Central memory CD4-positive, alpha-beta T cell (primary cell): ENCODE data around the gene HELZ.
"Not testable (repeated sequence)": the region's sequence is repeated elsewhere in the genome, so short reads cannot be mapped to it uniquely, and the experiment has no call there.

ENCODE experiments used
- DNase-seq: peaks from one replicate; pipeline ENCODE4 v3.0.0; 2022

Gene HELZ

DNA sequence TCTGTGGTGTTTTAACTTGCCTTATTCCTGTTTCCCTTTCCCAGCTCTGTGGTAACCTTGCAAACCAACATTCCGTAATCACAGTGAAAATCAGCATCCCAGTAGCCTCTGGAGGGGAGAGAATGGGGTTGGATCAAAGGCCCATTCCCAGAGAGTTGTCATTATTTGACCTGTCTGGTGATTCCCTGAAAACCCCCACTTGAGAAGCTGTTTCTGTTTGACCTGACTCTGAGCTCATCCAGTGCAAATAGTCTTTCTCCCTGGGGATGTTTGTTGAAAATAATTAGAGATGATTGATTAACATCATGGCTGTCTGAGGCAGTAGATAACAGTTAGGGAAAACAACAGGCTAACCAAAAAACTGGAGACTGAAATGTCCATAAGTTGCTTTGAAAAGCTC, 197.6 kb downstream of the HELZ start:
- no peak for DNase-seq

DNA sequence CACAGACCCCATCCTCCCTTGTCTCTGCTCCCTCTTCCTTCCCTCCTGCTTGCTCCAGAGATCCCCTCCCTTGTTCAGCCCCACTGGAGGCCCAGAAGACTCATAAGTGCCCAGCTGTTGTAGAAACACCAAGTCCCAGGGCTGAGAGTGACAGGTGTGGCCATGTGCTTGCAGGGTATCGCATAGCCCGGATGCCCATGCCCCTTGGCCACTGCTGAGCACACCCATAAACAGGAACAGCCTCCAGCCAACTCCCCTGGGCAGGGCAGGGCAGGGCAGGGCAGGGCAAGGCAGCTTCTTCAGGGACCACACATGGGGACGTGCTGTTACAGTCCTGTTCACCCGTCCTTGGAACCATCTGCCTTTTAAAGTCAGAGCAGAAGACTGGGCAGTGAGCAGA, 198.6 kb downstream of the HELZ start:
- no peak for DNase-seq

DNA sequence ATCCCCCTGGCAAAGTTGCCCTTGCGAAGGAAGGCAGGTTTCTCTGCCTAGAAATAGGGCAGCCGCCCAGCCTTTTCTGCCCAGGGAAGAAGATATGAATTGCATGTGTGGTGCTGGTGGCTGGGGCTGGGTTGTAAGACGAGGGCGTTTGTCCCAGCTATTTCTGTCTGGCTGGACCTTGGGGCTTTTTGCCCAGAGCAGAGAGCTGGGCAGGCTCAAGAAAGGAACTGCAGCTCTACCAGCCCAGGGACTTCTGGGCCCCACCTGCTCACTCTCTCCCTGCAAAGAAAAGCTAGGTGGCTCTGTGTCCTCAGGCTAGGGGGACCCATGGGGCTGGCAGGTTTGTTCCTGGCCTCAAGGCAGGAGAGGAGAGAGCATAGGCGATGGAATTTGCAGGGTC, 200.1 kb downstream of the HELZ start:
- DNase-seq, result no peak

- no peak for DNase-seq
Observed at GRCh38 chr17:67044016-67044772, 200.8 kb downstream of the HELZ start, which contains the start of gene CACNG1. TSS of gene CACNG1 (plus strand) at chr17:67044554. CDS start at chr17:67044661, 107 bp downstream.

DNA sequence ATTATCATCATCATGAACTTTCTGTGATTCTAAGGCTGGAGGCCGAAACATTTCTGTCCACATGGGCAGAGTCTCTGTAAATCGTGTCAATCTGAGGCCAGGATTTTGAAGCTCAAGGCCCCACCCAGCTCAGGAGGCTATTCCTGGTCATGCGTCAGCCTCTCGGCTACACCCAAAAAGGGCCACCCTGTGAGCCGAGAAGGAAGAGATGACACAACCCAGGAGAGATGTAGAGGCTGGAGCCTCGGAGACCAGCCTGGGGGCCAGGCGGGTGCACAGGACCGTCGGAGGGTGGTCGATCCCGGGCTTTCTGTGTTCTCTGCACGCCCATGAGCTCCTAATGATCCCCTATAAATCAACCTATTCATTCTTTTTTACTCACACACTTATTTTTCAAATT, 201.7 kb downstream of the HELZ start:
- no peak for DNase-seq

DNA sequence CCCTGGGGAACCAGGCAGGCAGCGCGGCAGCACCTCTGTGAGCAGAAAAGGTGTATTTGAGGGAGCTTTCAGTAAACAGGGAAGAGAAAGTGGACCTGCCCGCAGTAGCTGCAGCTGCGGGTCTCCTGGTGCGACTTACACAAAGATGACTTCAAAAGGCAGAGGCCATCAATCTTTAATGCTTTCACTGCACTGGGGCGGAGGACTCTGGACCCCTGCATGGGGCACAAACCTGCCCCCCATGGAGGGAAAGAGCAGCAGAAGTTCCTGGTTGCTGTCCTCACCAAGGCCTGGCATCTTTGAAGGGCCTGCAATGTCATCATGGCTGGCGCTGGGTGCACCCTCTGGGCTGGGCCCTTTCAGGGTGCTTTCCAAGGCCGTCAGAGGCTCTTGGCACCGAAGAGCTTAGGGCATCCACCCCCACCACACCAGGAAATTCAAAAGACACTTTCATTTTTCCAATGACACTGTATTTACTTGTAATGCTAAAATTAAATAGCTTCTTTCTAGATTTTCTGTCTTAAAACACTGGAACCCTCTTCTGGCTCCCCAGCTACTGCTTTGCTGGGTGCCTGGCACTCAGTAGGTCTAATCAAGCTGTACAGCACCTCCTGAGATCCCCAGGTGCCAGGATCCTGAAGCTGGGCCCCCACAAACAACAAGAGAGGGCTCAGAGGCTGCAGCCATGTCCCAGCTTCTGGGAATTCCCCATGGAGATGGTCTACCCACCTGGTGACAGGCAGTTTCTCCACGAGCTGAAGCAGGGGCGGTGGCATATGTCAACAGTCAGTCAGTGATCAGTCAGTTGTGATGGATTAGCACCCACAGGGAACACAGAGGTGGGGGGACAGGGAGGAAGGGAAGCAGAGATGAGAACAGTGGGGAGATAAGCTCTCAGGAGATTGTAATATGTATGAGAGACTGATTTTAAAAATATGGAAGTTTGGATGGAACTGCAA, 202.8 kb downstream of the HELZ start:
- DNase-seq, result no peak

- DNase-seq, result no peak
Observed at GRCh38 chr17:67041531-67041930, 203.5 kb downstream of the HELZ start.

DNA sequence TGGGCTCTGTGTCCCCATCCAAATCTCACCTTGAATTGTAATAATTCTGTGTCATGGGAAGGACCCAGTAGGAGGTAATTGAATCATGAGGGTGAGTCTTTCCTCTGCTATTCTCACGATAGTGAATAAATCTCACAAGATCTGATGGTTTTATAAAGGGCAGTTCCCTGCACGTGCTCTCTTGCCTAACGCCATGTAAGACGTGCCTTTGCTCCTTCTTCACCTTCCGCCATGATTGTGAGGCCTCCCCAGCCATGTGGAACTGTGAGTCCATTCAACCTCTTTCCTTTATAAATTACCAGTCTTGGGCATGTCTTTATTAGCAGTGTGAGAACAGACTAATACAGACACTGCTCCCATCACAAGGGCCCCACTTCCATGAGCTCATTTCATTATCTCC, 203.9 kb downstream of the HELZ start:
- not testable (repeated sequence) for DNase-seq

- DNase-seq, result no peak
Observed at GRCh38 chr17:67040652-67041051, 204.3 kb downstream of the HELZ start.

DNA sequence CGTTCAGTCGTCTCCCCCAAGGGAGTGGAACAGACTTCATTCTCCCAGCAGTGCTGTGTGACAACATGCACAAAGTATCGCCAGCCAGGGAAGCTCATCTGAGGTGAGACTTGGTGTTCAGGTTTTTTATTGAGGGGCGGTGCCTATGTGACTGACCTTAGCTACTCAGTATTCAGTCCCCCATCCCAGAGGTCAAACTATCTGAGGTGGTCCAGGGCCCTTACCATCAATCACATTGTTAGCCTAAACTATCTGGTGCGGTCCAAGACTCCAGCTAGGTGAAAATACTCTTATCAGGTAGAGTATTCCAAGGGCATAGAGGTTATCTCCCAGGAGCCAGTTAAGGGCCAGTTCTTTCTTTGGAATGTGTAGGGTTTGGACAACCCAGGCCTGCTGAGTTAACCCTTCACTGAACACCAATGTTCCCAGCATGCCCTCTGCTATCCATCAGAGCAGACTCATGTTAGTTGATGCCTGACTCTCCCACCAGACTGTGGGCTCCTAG, 206.1 kb downstream of the HELZ start:
- no peak for DNase-seq

- DNase-seq, result no peak
Observed at GRCh38 chr17:67035131-67036083, 209.6 kb downstream of the HELZ start.

DNA sequence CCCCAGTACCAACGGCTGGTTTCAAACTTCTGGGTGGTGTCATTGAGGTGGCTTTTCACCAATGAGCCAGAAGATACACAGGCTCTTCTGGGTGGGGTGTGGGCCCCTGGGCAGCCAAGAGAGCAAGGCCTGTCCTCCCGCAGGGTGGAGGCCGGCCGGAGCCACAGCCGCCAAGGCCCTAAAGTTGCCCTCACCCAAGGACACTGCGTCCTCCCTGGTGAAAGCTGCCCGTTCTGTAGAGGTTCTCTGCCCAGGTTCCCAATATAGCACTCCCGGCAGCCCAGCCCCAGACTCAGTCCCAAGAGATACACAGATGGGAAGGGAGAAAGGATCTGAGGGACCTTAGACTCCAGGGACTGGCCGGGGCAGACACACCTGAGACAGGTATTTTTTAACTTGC, 211.4 kb downstream of the HELZ start:
- DNase-seq, result no peak

GRCh38 chr17:67032985-67033384, 212.0 kb downstream of the HELZ start:
- DNase-seq, result no peak

- no peak for DNase-seq
Observed at GRCh38 chr17:67032382-67032781, 212.6 kb downstream of the HELZ start.

GRCh38 chr17:67030641-67031040, 214.4 kb downstream of the HELZ start:
- DNase-seq, result no peak

GRCh38 chr17:67027031-67027628, 217.9 kb downstream of the HELZ start:
- no peak for DNase-seq

DNA sequence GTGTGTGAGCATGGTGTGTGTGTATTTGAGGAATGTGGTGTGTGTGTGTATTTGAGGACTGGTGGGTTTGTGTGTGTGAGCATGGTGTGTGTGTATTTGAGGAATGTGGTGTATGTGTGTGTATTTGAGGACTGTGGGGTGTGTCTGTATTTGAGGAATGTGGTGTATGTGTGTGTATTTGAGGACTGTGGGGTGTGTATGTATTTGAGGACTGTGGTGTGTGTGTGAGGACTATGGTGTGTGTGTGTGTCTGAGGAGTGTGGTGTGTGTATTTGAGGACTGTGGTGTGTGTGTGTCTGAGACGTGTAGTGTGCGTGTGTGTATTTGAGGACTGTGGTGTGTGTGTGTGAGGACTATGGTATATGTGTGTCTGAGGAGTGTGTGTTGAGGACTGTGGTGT, 218.7 kb downstream of the HELZ start:
- no peak for DNase-seq

GRCh38 chr17:67025216-67025792, 219.7 kb downstream of the HELZ start:
- no peak for DNase-seq

DNA sequence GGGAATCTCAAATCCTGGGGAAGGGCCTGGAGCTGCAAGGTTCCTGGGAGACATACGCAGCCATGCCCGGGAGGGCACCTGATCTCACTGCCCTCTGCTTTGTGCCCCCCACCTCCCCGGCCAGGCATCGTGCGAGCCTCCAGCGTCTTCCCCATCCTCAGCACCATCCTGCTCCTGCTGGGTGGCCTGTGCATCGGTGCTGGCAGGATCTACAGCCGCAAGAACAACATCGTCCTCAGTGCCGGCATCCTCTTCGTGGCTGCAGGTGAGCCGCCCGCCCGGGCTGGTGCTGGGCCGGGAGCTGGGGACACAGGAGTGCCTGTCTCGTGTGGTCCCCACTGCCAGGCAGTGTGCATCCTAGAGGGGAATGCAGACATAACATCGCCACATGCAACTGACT, 220.3 kb downstream of the HELZ start:
- no peak for DNase-seq

DNA sequence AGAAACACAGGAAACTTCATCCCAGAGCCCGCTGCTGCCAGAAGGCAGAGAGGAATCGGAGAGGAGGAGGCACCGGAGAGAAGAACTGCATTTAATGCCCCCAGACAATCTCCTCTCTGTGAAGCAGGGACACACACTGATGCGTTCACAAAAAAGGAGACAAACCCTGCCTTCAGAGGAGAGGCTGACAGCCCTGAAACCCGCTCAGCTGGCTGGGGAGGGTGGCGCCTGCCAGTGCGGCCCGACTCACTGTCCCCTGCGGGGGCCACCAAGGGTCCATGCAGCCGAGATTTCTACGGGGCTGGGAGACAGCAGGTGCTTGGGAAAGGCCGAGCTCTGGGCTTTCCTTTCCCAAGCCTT, 222.6 kb downstream of the HELZ start:
- no peak for DNase-seq

DNA sequence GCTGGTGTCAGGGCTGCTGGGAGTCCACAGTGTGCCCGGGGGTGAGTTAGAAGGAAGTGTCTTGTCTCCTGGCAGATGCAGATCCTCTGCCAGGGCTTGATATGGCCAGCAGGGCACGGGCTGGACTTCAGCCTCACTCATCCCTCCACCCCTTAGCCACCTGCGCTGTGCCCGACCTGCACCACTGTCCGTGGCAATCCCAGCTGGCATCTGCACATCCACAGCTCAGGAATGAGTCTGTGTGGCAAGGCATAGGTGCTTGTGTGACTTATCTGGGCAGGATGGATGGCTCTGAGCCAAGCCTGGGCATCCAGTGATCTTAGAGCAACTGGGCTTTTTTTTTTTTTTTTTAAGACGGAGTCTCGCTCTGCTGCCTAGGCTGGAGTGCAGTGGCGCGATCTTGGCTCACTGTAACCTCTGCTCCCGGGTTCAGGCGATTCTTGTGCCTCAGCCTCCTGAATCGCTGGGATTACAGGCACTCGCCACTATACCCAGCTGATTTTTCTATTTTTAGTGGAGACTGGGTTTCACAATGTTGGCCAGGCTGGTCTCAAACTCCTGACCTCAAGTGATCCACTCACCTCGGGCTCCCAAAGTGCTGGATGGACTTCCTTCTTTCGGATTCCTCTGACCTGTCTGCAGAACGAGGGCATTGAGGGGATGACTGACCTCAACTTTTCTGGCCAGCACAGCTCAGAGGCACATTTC, 223.1 kb downstream of the HELZ start:
- no peak for DNase-seq
